ENCODE results near the gene DICER1.
"Not testable (repeated sequence)": the region's sequence is repeated elsewhere in the genome, so short reads cannot be mapped to it uniquely, and the experiment has no call there.

The DICER1 gene

GRCh38 chr14:95157327-95158189 is at the start of gene DICER1:
Gene DICER1 (minus strand): TSS chr14:95157529. CDS start chr14:95133458, 24,071 bp downstream.
- peak; percentile 88 for DNase-seq

DNA sequence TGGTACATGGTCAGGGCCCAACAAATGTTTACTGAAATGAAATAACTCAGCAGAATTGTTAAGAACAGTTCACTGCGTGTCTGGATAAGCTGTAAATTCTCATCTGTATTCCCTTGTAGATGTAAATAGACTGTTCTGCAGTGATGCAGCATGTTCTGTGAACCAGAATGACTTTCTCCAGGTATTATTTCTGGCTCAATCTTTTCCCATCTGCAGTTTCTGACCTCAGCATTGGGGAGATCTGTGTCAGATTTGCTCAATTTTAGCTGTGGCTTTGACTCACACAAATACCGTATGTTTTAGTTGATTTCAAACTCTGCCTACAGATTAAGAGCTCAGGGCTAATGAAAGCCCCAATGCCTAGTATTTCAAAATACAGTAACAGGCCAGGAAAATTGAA is 49.2 kb upstream of the DICER1 start:
- no peak for DNase-seq

DNA sequence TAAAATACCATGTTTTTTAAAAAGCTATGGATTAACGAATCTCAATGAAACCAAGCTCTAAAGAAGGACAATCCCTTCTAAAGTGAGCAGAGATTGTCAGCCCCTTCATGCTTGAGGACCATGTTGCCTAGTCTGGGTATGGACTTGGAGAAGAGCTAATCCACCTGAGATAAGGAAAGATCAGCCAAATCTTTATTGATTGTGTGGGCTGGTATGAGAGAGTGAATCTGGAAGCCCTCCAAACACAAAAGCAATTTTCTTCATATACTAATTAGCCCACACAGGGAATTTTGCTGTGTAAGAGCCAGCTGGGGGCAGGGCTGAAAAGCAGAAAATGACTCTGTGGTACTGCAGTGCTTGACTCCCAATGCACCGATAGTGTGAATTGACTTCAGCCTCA is 47.4 kb upstream of the DICER1 start:
- no peak for DNase-seq

GRCh38 chr14:95201745-95202144 is 44.4 kb upstream of the DICER1 start:
- not testable (repeated sequence) for DNase-seq

DNA sequence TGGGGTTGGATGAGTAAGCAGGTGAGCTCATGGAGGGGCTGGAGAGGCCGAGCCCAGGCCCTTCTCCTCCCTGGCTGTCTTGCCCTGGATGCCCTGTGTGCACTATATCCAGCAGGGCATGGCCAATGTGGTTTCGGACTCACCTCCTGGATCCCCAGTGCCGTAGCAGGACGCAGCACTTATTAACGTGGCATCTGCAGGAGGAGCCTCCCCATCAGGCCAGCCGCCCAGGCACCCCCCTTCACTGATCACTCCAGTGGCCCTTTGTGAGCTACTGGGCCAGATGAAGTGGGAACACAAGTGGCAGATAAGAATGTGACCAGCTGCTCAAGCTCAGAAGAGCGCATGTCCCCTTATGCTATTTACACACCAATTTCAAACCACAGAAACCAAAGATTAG is 43.1 kb upstream of the DICER1 start:
- DNase-seq, result no peak

DNA sequence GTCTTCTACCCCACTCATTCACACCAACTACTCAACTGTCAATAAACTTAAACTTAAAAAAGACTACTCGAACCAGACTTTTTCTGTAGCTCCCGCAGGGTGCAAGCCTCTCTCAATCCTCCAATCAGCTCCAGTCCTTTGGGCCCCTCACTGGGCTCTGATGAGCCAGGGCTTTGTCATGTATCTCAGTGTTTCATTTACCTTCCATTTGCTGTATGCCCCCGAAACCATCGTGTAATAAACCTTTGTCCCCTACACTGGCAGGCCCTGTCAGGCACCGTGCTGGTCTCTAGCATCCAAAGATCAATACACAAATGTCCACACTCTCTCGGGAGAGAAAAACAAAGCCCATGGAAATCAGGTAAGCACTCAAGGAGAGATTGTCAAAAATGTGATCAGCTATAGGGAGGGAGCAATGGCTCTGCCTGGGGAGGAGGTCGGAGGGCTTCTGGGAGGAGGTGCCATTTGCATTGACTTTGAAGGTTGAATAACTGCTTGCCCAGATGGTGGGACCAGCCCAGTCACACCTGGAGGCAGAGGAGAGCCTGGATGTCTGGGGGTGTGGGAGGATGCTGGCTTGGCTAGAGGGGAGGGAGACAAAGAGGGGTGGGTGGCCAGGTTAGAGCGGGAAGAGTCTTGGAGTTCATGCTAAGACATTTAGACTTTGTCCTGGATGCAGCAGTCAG is 42.1 kb upstream of the DICER1 start:
- no peak for DNase-seq

DNA sequence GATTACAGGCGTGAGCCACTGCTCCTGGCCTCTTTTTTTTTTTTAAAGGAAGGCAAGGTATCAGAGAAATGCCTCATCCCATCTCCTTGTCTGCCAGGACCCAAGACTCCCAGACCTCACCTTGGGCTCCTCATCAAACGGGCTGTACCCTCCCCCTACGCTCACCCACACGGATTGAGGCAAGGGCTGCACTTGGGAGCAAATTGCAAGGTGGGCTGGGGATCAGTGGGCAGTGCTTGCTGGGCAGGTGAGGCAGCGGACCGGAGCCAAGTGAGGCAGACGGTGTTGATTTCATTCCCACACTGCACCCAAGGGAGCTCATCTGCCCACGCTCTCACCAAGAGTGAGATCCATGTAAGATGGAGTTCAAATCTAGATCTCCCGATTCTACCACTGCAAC is 41.0 kb upstream of the DICER1 start:
- no peak for DNase-seq

GRCh38 chr14:95197551-95197950 is 40.2 kb upstream of the DICER1 start:
- DNase-seq, result no peak

DNA sequence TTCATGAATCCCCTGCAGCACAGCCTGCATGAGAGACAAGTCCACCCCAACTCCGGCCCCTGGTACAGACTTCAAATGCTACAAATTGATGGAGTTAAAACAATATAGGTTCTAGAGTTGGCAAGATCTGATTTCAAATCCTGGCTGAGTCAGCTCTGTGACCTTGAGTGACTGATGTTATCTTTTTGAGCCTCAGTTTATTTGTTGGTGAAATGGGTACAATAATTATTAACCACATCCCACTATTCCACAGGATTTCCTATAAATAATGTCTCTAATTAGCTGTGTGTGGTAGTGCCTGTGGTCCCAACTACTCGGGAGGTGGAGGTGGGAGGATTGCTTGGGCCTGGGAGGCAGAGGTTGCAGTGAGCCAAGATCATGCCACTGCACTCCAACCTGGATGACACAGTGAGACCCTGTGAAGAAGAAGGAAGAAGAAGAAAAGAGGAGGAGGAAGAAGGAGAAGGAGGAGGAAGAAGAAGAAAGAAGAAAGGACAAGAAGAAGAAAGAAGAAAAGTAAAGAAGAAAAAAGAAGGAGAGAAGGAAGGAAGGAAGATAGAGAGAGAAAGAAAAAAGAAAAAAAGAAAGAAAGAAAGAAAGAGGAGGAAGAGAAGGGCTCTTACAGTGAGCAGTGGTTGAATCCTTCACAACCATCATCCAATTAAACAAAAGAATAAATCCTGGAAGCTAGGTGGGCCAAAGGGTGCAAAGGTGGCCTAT is 39.7 kb upstream of the DICER1 start:
- no peak for DNase-seq

- DNase-seq, result peak; percentile 21
Measured at GRCh38 chr14:95196268-95196667, 38.9 kb upstream of the DICER1 start.

- DNase-seq, result no peak
Measured at GRCh38 chr14:95195031-95195430, 37.7 kb upstream of the DICER1 start.

DNA sequence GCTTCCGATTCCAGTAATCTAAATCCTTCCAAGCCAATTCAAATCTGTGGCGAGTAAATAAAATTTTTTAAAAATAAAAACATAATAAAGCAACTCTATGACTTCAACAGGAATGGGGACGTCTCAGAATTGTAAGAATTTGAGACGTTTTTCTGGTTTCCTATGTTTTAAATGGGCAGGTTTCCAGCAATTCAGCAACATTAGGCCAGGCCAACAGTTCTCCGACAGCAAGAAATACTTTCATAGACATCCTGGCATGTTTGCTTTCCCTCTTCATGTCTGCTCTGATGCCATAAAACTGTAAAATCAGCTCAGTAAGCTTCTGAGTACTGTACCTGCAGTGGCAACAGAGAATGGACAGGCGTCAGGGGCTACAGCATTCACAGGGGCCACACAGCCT is 35.8 kb upstream of the DICER1 start:
- DNase-seq, result no peak

DNA sequence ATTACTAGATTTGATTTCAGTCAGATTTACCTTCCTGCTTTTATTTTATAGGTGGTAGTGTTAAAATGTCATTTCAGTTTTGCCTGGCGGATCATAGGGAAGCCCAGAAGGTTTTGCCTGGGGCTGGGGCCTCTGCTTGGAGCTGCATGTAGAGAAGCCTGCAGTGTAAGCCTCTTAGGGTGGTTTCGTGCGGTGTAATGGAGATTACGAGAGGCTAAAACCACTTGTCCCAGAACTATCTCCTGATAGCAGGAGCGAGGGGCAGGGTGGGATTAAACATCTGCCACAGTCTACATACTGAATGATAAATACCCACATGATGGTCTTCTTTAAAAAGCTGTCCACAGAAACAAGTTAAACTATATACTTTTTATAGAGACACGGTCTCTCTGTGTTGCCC is 35.0 kb upstream of the DICER1 start:
- DNase-seq, result no peak

- DNase-seq, result no peak
Measured at GRCh38 chr14:95191445-95192199, 34.3 kb upstream of the DICER1 start.

- DNase-seq, result no peak
Measured at GRCh38 chr14:95190857-95191256, 33.5 kb upstream of the DICER1 start.

- no peak for DNase-seq
Measured at GRCh38 chr14:95190346-95190840, 33.1 kb upstream of the DICER1 start.

GRCh38 chr14:95189367-95190132 is 32.2 kb upstream of the DICER1 start:
- no peak for DNase-seq

GRCh38 chr14:95188380-95188779 is 31.1 kb upstream of the DICER1 start:
- DNase-seq, result no peak

GRCh38 chr14:95185767-95186392 is 28.6 kb upstream of the DICER1 start:
- DNase-seq, result no peak

DNA sequence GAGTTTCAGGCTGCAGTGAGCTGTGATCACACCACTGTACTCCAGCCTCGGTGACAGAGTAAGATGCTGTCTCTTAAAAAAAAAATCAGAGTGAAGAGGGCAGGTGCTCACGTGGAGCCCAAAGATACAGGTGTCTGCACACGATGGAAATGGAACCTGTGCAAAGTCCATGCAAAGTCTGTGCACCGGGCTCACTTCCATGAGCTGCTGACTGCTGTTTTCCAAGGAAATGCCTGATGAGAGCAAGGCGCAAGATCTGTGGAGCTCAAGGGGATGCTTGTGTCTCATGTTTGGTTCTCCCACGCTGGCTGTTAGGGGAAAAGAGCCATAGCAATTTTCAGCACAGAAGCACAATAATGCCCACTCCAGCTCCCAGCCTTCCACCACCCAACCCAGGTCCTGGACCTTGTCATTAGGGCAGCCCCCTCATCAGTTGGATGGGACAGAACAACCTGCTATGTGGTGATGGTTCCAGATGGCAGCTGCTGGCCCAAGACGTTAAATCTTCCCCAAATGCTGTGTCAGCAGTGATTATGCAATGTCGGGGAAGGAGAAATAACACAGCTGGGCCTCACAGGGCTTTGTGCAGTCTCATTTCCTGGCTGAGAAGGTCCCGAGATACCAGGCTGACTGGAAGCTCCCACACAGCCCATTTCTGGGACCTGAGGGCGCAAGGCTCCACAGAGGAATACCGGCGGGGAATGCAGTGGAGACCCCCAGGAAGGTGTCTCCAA is 27.9 kb upstream of the DICER1 start:
- no peak for DNase-seq

DNA sequence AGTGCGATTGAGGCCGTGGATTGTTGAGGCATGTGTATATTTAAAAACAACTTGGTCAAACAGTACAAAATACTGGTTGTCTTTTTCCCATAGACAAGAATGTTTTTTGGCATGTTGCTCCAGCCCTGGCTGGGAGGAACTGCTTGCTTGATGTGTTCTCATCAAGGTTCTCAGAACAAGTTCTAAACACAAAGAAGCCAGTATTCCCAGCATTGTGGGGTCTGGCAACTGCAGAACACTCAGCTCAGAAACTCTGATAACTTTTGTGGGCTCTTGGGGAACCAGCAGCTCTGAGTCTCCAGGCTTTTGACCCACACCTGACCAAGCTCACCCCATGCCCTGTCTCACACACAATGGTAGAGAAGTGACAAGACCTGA is 27.1 kb upstream of the DICER1 start:
- no peak for DNase-seq

Data from NCI-H748 treated with DMSO at 0.1 percent for 48 hours (cell line).